ENCODE data around the gene SGPL1. TPM values are rescaled to one million over a fixed set of nuclear protein-coding genes. Genes with fewer than 3 reads are reported as not detected.

The SGPL1 gene
- total RNA-seq, 3 donors from 2014 or later (not counting 1 experiment from before 2014, with no cell fraction given): 33.7 to 48.4 (median 47.8) TPM

GRCh38 chr10:70833601-70834000 is 17.9 kb downstream of the SGPL1 start:
- intact Hi-C loops (cut with micrococcal nuclease): no loop called here
- ATAC-seq (no peak), DNase-seq (no peak)
- peaks cover 22% of the 10 kb centered on the region for H3K36me3 Mint-ChIP-seq
- Histone ChIP-seq H3K27ac (ENCODE audit: low read length) (no peak overlapping the region), H3K27me3 (ENCODE audit: control insufficient read depth, insufficient read depth, low read length) (no peaks in the 10 kb centered on the region), H3K36me3 (ENCODE audit: control insufficient read depth, insufficient read depth, low read length) (peaks cover 2% of the 10 kb centered on the region), H3K4me3 (ENCODE audit: low read length) (no peak overlapping the region), H3K4me1 (ENCODE audit: control insufficient read depth, insufficient read depth, low read length) (no peaks in the 10 kb centered on the region), H3K9me3 (ENCODE audit: control insufficient read depth, insufficient read depth, low read length) (no peaks in the 10 kb centered on the region)
- TF ChIP-seq, protein P1, sequence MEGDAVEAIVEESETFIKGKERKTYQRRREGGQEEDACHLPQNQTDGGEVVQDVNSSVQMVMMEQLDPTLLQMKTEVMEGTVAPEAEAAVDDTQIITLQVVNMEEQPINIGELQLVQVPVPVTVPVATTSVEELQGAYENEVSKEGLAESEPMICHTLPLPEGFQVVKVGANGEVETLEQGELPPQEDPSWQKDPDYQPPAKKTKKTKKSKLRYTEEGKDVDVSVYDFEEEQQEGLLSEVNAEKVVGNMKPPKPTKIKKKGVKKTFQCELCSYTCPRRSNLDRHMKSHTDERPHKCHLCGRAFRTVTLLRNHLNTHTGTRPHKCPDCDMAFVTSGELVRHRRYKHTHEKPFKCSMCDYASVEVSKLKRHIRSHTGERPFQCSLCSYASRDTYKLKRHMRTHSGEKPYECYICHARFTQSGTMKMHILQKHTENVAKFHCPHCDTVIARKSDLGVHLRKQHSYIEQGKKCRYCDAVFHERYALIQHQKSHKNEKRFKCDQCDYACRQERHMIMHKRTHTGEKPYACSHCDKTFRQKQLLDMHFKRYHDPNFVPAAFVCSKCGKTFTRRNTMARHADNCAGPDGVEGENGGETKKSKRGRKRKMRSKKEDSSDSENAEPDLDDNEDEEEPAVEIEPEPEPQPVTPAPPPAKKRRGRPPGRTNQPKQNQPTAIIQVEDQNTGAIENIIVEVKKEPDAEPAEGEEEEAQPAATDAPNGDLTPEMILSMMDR (IDR thresholded peaks at IDR 0.05): no peak
- H3K4me3 Mint-ChIP-seq: no peak overlapping the region
- H3K9me3 Mint-ChIP-seq: no peaks in the 10 kb centered on the region
- WGBS (ENCODE audit: insufficient coverage): 44% methylated on average over 2 of the region's 2 CpGs
- no peaks in the 10 kb centered on the region for H3K27me3 Mint-ChIP-seq (ENCODE audit: low read depth in 2 of 2)
- no peak overlapping the region for H3K27ac Mint-ChIP-seq
- H3K4me1 Mint-ChIP-seq: peaks cover 36 to 40% of the 10 kb centered on the region in 2 donors

GRCh38 chr10:70834021-70834420 is 18.3 kb downstream of the SGPL1 start:
- DNase-seq: no peak
- Mint-ChIP-seq H3K4me1 (peaks cover 39 to 44% of the 10 kb centered on the region in 2 donors), H3K27me3 (ENCODE audit: low read depth in 2 of 2) (no peaks in the 10 kb centered on the region), H3K27ac (no peak overlapping the region), H3K9me3 (no peaks in the 10 kb centered on the region), H3K36me3 (peaks cover 22% of the 10 kb centered on the region), H3K4me3 (no peak overlapping the region)
- TF ChIP-seq, protein P1 (IDR thresholded peaks at IDR 0.05): no peak
- Histone ChIP-seq H3K27me3 (ENCODE audit: control insufficient read depth, insufficient read depth, low read length) (no peaks in the 10 kb centered on the region), H3K4me1 (ENCODE audit: control insufficient read depth, insufficient read depth, low read length) (no peaks in the 10 kb centered on the region), H3K36me3 (ENCODE audit: control insufficient read depth, insufficient read depth, low read length) (peaks cover 2% of the 10 kb centered on the region), H3K9me3 (ENCODE audit: control insufficient read depth, insufficient read depth, low read length) (no peaks in the 10 kb centered on the region), H3K4me3 (ENCODE audit: low read length) (no peak overlapping the region), H3K27ac (ENCODE audit: low read length) (no peak overlapping the region)
- WGBS (ENCODE audit: insufficient coverage): 93% methylated on average over 5 of the region's 5 CpGs
- intact Hi-C loops (cut with micrococcal nuclease): no loop called here
- no peak for ATAC-seq

GRCh38 chr10:70834441-70835151 is 18.8 kb downstream of the SGPL1 start:
- H3K4me1 ChIP-seq (ENCODE audit: control insufficient read depth, insufficient read depth, low read length): no peaks in the 10 kb centered on the region
- TF ChIP-seq, protein P1 (IDR thresholded peaks at IDR 0.05): no peak
- Mint-ChIP-seq H3K27me3 (ENCODE audit: low read depth in 2 of 2) (no peaks in the 10 kb centered on the region), H3K27ac (no peak overlapping the region), H3K36me3 (peaks cover 22% of the 10 kb centered on the region), H3K4me1 (peaks cover 39 to 41% of the 10 kb centered on the region in 2 donors), H3K9me3 (no peaks in the 10 kb centered on the region), H3K4me3 (no peak overlapping the region)
- ATAC-seq (no peak), DNase-seq (no peak)
- intact Hi-C loops (cut with micrococcal nuclease): no loop called here
- H3K4me3 ChIP-seq (ENCODE audit: low read length): no peak overlapping the region
- 94% methylated on average over 7 of the region's 7 CpGs for WGBS (ENCODE audit: insufficient coverage)
- H3K9me3 ChIP-seq (ENCODE audit: control insufficient read depth, insufficient read depth, low read length): no peaks in the 10 kb centered on the region
- H3K27ac ChIP-seq (ENCODE audit: low read length): no peak overlapping the region
- H3K36me3 ChIP-seq (ENCODE audit: control insufficient read depth, insufficient read depth, low read length): peaks cover 2% of the 10 kb centered on the region
- no peaks in the 10 kb centered on the region for H3K27me3 ChIP-seq (ENCODE audit: control insufficient read depth, insufficient read depth, low read length)

- Mint-ChIP-seq H3K4me3 (no peak overlapping the region), H3K36me3 (peaks cover 13% of the 10 kb centered on the region), H3K27me3 (ENCODE audit: low read depth in 2 of 2) (no peaks in the 10 kb centered on the region), H3K27ac (no peak overlapping the region), H3K4me1 (peaks cover 51 to 55% of the 10 kb centered on the region in 2 donors), H3K9me3 (no peaks in the 10 kb centered on the region)
- no peak overlapping the region for H3K4me3 ChIP-seq (ENCODE audit: low read length)
- ATAC-seq (no peak), DNase-seq (no peak)
- no peak overlapping the region for H3K27ac ChIP-seq (ENCODE audit: low read length)
- intact Hi-C loops (cut with micrococcal nuclease): no loop called here
- H3K36me3 ChIP-seq (ENCODE audit: control insufficient read depth, insufficient read depth, low read length): no peaks in the 10 kb centered on the region
- WGBS (ENCODE audit: insufficient coverage): 91% methylated on average over 2 of the region's 2 CpGs
- H3K9me3 ChIP-seq (ENCODE audit: control insufficient read depth, insufficient read depth, low read length): no peaks in the 10 kb centered on the region
- TF ChIP-seq, protein P1 (IDR thresholded peaks at IDR 0.05): no peak
- peaks cover 5% of the 10 kb centered on the region for H3K4me1 ChIP-seq (ENCODE audit: control insufficient read depth, insufficient read depth, low read length)
- no peaks in the 10 kb centered on the region for H3K27me3 ChIP-seq (ENCODE audit: control insufficient read depth, insufficient read depth, low read length)
Observed at GRCh38 chr10:70836319-70836718, 20.6 kb downstream of the SGPL1 start.

Measured in natural killer cell (primary cell).